Measurements from ENCODE around the gene KLHDC10.

DNA sequence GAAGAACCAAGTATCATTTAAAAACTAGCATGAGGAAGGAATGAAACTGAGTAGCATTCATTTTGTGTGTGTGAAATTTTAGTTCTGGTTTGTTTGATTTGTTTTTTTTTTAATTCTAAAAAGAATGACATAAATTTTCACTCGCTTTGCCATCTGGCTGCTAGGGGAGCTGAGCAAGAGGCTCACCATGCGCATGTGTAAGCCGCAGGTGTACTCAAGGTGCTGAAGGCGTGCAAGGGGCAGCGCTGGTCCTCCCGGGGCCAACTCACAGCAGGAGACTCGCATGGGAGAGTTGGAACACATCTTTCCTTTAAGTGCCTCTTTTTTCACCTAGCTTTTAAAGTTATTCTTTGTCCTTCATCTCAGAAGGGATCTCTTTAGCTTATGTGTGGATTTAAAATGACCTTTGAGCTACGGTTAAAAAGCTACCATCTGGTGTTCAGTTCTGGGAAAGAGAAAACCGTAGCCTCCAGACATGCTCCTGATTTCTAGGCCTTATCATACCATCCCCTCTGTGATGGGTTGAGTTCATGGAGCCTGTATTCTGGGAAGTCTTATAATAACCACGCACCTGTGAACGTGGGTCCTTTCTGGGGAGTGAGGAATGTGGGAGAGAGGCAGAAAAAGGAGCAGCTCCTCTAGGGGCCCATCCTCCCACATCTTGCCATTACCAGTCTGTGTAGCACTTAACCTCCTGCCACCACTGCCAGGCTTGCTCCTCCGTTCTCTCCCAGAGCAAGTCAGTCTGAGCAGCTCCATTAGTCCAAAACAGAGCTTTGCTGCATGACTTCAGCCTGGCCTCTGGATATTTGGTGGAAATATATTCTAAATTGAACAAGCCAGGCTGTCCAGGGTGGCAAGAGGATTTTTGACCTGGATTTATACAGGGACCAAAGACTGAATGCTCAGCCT lies 61.9 kb downstream of the KLHDC10 start:
- TF ChIP-seq, protein P1, sequence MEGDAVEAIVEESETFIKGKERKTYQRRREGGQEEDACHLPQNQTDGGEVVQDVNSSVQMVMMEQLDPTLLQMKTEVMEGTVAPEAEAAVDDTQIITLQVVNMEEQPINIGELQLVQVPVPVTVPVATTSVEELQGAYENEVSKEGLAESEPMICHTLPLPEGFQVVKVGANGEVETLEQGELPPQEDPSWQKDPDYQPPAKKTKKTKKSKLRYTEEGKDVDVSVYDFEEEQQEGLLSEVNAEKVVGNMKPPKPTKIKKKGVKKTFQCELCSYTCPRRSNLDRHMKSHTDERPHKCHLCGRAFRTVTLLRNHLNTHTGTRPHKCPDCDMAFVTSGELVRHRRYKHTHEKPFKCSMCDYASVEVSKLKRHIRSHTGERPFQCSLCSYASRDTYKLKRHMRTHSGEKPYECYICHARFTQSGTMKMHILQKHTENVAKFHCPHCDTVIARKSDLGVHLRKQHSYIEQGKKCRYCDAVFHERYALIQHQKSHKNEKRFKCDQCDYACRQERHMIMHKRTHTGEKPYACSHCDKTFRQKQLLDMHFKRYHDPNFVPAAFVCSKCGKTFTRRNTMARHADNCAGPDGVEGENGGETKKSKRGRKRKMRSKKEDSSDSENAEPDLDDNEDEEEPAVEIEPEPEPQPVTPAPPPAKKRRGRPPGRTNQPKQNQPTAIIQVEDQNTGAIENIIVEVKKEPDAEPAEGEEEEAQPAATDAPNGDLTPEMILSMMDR (IDR thresholded peaks at IDR 0.05; ENCODE audit: borderline replicate concordance, extremely low read depth, low read length, poor library complexity, severe bottlenecking) = no peak
- TF ChIP-seq EZH2 (IDR thresholded peaks at IDR 0.05; ENCODE audit: borderline replicate concordance, low read depth, low read length, severe bottlenecking) = no peak
